ENCODE measurements around the gene DLG5.

DLG5 gene

GRCh38 chr10:77840636-77841035 lies 85.9 kb downstream of the DLG5 start:
- H3K27me3 ChIP-seq (ENCODE audit: control insufficient read depth, insufficient read depth, low read length): no peaks in the 10 kb centered on the region
- no peaks in the 10 kb centered on the region for H3K9me3 ChIP-seq (ENCODE audit: control insufficient read depth, low read length)
- no peaks in the 10 kb centered on the region for H3K4me1 ChIP-seq (ENCODE audit: control insufficient read depth, insufficient read depth, low read length)
- no peak overlapping the region for H3K9ac ChIP-seq (ENCODE audit: low read length)
- H3K4me3 ChIP-seq (ENCODE audit: low read length): no peak overlapping the region
- H3K36me3 ChIP-seq (ENCODE audit: control insufficient read depth, insufficient read depth, low read length): peaks cover 3% of the 10 kb centered on the region

- Histone ChIP-seq H3K9ac (ENCODE audit: low read length) (no peak overlapping the region), H3K36me3 (ENCODE audit: control insufficient read depth, insufficient read depth, low read length) (peaks cover 4% of the 10 kb centered on the region), H3K4me1 (ENCODE audit: control insufficient read depth, insufficient read depth, low read length) (no peaks in the 10 kb centered on the region), H3K4me3 (ENCODE audit: low read length) (no peak overlapping the region), H3K27me3 (ENCODE audit: control insufficient read depth, insufficient read depth, low read length) (no peaks in the 10 kb centered on the region), H3K9me3 (ENCODE audit: control insufficient read depth, low read length) (no peaks in the 10 kb centered on the region)
These were observed 88.5 kb downstream of the DLG5 start for GRCh38 chr10:77837925-77838595.

- Histone ChIP-seq H3K27me3 (ENCODE audit: control insufficient read depth, insufficient read depth, low read length) (no peaks in the 10 kb centered on the region), H3K36me3 (ENCODE audit: control insufficient read depth, insufficient read depth, low read length) (peaks cover 4% of the 10 kb centered on the region)
These were observed 89.2 kb downstream of the DLG5 start for GRCh38 chr10:77837248-77837924.

GRCh38 chr10:77836299-77836820 lies 90.2 kb downstream of the DLG5 start:
- Histone ChIP-seq H3K27me3 (ENCODE audit: control insufficient read depth, insufficient read depth, low read length) (no peaks in the 10 kb centered on the region), H3K36me3 (ENCODE audit: control insufficient read depth, insufficient read depth, low read length) (peaks cover 4% of the 10 kb centered on the region), H3K9me3 (ENCODE audit: control insufficient read depth, low read length) (no peaks in the 10 kb centered on the region), H3K9ac (ENCODE audit: low read length) (no peak overlapping the region), H3K4me1 (ENCODE audit: control insufficient read depth, insufficient read depth, low read length) (no peaks in the 10 kb centered on the region), H3K4me3 (ENCODE audit: low read length) (no peak overlapping the region)

More at GRCh38 chr10:77837248-77837924, 89.2 kb downstream of the DLG5 start:
- no peak overlapping the region for H3K9ac ChIP-seq (ENCODE audit: low read length)
- H3K4me1 ChIP-seq (ENCODE audit: control insufficient read depth, insufficient read depth, low read length): no peaks in the 10 kb centered on the region
- no peaks in the 10 kb centered on the region for H3K9me3 ChIP-seq (ENCODE audit: control insufficient read depth, low read length)
- H3K4me3 ChIP-seq (ENCODE audit: low read length): no peak overlapping the region

- H3K4me3 ChIP-seq (ENCODE audit: low read length): no peak overlapping the region
- H3K36me3 ChIP-seq (ENCODE audit: control insufficient read depth, insufficient read depth, low read length): peaks cover 4% of the 10 kb centered on the region
- no peak overlapping the region for H3K9ac ChIP-seq (ENCODE audit: low read length)
- no peaks in the 10 kb centered on the region for H3K9me3 ChIP-seq (ENCODE audit: control insufficient read depth, low read length)
- H3K4me1 ChIP-seq (ENCODE audit: control insufficient read depth, insufficient read depth, low read length): no peaks in the 10 kb centered on the region
- no peaks in the 10 kb centered on the region for H3K27me3 ChIP-seq (ENCODE audit: control insufficient read depth, insufficient read depth, low read length)
These were observed 90.9 kb downstream of the DLG5 start for GRCh38 chr10:77835669-77836086.

GRCh38 chr10:77834943-77835668 lies 91.4 kb downstream of the DLG5 start:
- Histone ChIP-seq H3K36me3 (ENCODE audit: control insufficient read depth, insufficient read depth, low read length) (peaks cover 4% of the 10 kb centered on the region), H3K4me3 (ENCODE audit: low read length) (no peak overlapping the region), H3K4me1 (ENCODE audit: control insufficient read depth, insufficient read depth, low read length) (no peaks in the 10 kb centered on the region), H3K27me3 (ENCODE audit: control insufficient read depth, insufficient read depth, low read length) (no peaks in the 10 kb centered on the region), H3K9me3 (ENCODE audit: control insufficient read depth, low read length) (no peaks in the 10 kb centered on the region), H3K9ac (ENCODE audit: low read length) (no peak overlapping the region)

GRCh38 chr10:77834540-77834939 lies 92.0 kb downstream of the DLG5 start:
- no peaks in the 10 kb centered on the region for H3K9me3 ChIP-seq (ENCODE audit: control insufficient read depth, low read length)
- H3K27me3 ChIP-seq (ENCODE audit: control insufficient read depth, insufficient read depth, low read length): no peaks in the 10 kb centered on the region
- no peak overlapping the region for H3K4me3 ChIP-seq (ENCODE audit: low read length)
- H3K4me1 ChIP-seq (ENCODE audit: control insufficient read depth, insufficient read depth, low read length): no peaks in the 10 kb centered on the region
- H3K9ac ChIP-seq (ENCODE audit: low read length): no peak overlapping the region
- H3K36me3 ChIP-seq (ENCODE audit: control insufficient read depth, insufficient read depth, low read length): peaks cover 4% of the 10 kb centered on the region

- H3K9me3 ChIP-seq (ENCODE audit: control insufficient read depth, low read length): no peaks in the 10 kb centered on the region
- H3K4me1 ChIP-seq (ENCODE audit: control insufficient read depth, insufficient read depth, low read length): no peaks in the 10 kb centered on the region
- H3K4me3 ChIP-seq (ENCODE audit: low read length): no peak overlapping the region
- H3K27me3 ChIP-seq (ENCODE audit: control insufficient read depth, insufficient read depth, low read length): no peaks in the 10 kb centered on the region
- H3K36me3 ChIP-seq (ENCODE audit: control insufficient read depth, insufficient read depth, low read length): peaks cover 4% of the 10 kb centered on the region
- H3K9ac ChIP-seq (ENCODE audit: low read length): no peak overlapping the region
These were observed 92.8 kb downstream of the DLG5 start for GRCh38 chr10:77833792-77834191.

GRCh38 chr10:77833225-77833624 lies 93.3 kb downstream of the DLG5 start:
- Histone ChIP-seq H3K9me3 (ENCODE audit: control insufficient read depth, low read length) (no peaks in the 10 kb centered on the region), H3K4me3 (ENCODE audit: low read length) (no peak overlapping the region), H3K27me3 (ENCODE audit: control insufficient read depth, insufficient read depth, low read length) (no peaks in the 10 kb centered on the region), H3K4me1 (ENCODE audit: control insufficient read depth, insufficient read depth, low read length) (no peaks in the 10 kb centered on the region), H3K36me3 (ENCODE audit: control insufficient read depth, insufficient read depth, low read length) (peaks cover 4% of the 10 kb centered on the region), H3K9ac (ENCODE audit: low read length) (no peak overlapping the region)

- H3K9ac ChIP-seq (ENCODE audit: low read length): no peak overlapping the region
These were observed 94.3 kb downstream of the DLG5 start for GRCh38 chr10:77832238-77832637.

GRCh38 chr10:77829356-77829755 lies 97.2 kb downstream of the DLG5 start:
- no peaks in the 10 kb centered on the region for H3K36me3 ChIP-seq (ENCODE audit: control insufficient read depth, insufficient read depth, low read length)

More at GRCh38 chr10:77832238-77832637, 94.3 kb downstream of the DLG5 start:
- no peaks in the 10 kb centered on the region for H3K27me3 ChIP-seq (ENCODE audit: control insufficient read depth, insufficient read depth, low read length)
- no peak overlapping the region for H3K4me3 ChIP-seq (ENCODE audit: low read length)
- H3K36me3 ChIP-seq (ENCODE audit: control insufficient read depth, insufficient read depth, low read length): peaks cover 4% of the 10 kb centered on the region
- H3K9me3 ChIP-seq (ENCODE audit: control insufficient read depth, low read length): no peaks in the 10 kb centered on the region
- H3K4me1 ChIP-seq (ENCODE audit: control insufficient read depth, insufficient read depth, low read length): no peaks in the 10 kb centered on the region

GRCh38 chr10:77828377-77828776 lies 98.2 kb downstream of the DLG5 start:
- Histone ChIP-seq H3K27me3 (ENCODE audit: control insufficient read depth, insufficient read depth, low read length) (no peaks in the 10 kb centered on the region), H3K4me1 (ENCODE audit: control insufficient read depth, insufficient read depth, low read length) (no peaks in the 10 kb centered on the region), H3K9ac (ENCODE audit: low read length) (no peak overlapping the region), H3K9me3 (ENCODE audit: control insufficient read depth, low read length) (no peaks in the 10 kb centered on the region), H3K36me3 (ENCODE audit: control insufficient read depth, insufficient read depth, low read length) (no peaks in the 10 kb centered on the region), H3K4me3 (ENCODE audit: low read length) (no peak overlapping the region)

More at GRCh38 chr10:77829356-77829755, 97.2 kb downstream of the DLG5 start:
- Histone ChIP-seq H3K27me3 (ENCODE audit: control insufficient read depth, insufficient read depth, low read length) (no peaks in the 10 kb centered on the region), H3K4me1 (ENCODE audit: control insufficient read depth, insufficient read depth, low read length) (no peaks in the 10 kb centered on the region), H3K9ac (ENCODE audit: low read length) (no peak overlapping the region), H3K4me3 (ENCODE audit: low read length) (no peak overlapping the region), H3K9me3 (ENCODE audit: control insufficient read depth, low read length) (no peaks in the 10 kb centered on the region)
